ENCODE data around the gene ACTL7B.
"Not testable (repeated sequence)": the region's sequence is repeated elsewhere in the genome, so short reads cannot be mapped to it uniquely, and the experiment has no call there.

The ACTL7B gene

GRCh38 chr9:108869092-108869725 is 13.4 kb upstream of the ACTL7B start:
- DNase-seq = no peak

DNA sequence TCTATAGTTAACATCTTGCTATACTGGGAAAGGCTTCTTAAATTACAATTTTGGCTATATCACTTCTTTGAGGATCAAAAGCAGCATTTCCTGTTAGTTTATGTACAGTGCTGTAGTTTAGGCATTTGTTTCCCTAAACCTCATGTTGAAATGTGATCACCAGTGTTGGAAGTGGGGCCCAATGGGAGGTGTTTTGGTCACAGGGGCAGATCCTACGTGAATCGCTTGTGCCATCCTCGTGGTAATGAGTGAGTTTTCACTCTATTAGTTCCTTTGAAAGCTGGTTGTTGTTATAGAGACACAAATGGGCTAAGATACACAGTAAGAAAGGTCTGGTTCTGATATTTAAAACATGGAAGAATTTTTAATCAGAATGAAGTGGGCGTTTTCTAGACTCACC is 12.0 kb upstream of the ACTL7B start:
- DNase-seq = no peak

GRCh38 chr9:108867116-108867515 is 11.3 kb upstream of the ACTL7B start:
- DNase-seq = no peak

DNA sequence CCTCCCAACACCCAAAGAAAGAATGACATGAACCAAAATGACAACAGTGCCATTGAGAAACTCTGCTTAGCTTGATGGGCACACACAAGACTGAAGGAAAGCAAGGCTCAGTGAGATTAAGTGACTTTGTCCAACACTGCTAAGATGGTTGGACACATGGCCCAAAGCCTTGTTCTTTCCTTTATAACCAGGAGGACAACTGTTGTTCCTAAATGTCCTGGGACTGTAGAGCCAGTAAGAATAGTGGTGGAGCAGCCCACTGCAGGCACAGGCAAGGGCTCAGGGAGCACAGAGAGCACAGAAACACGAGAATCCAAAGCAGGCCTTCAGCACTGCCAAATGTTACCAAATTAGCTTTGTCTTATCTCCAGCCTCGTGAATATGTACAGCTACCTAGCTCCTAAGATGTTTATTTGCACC is 10.2 kb upstream of the ACTL7B start:
- no peak for DNase-seq

DNA sequence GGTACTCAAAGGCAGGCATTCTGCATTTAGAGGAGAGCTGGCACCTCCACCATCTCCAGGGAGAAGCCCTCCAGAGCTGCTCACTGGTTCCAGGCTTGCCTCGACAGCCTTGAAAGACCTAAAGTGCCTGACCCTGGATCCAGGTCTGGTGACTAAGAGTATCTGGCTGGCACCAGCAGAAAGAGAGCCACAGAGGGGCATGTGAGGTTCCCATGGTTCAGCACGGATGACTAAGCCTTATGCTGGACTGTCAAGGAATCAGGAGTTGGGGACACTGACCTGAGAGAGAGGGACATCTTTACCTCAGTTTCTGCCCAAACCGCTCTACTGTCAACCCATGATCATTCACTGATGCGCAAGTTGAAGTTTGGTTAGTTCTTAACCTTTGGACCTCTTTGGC is 9.3 kb upstream of the ACTL7B start:
- DNase-seq = no peak

DNA sequence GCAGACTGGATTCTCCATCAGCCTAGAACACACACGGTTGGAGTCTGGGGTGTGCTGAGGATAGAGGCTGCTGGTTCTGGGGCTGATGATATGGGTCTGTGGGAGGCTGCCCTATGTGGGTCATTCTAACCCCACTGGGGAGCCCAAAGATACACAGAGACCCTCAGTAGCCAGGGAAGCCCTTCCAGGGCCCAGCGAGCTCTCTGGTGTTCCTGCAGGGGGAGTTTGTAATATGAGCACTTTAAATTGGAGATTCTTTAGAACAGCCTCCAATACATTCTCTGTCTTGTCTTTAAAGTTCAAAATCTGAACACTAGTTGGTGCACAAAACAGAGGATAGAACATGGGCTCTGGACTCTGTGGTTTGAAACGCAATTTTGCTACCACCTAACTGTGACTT is 8.7 kb upstream of the ACTL7B start:
- no peak for DNase-seq

DNA sequence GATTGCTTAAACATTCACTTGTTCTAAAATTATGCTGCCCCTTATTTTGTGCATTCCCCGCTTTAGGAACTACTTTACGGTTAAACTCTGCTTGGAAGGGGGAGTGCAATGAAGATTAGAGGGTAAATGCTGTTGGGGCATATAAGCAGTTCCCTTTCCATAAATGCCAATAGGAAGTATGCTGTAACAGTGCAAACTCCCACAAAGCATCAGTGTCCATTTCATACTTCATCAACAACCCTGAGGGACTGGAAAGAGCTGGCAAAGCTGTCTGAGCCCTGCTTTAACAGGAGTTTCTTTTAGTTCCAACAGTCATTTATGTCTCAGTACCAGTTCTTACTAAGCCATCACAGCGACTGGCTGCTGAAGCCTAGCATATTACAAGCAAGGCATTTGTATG is 8.1 kb upstream of the ACTL7B start:
- DNase-seq = no peak

DNA sequence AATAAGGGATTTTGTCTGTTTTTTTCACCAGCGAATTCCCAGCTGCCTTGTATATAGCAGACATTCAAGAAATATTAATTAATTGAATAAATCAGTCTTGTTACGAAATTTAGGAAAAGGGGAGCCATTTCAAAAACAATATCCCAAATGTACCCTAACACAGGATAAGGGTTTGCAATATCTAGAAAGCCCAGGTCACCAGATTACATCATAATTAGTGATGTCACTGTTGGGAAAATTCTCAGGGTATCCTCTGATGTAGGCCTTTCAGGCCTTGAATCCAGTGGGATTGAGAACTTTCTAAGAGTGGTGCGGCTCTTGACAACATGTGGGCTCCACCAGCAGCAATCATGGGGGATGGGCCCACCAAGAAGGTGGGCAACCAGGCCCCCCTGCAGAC is 6.2 kb upstream of the ACTL7B start, which contains the start of gene ACTL7A:
Gene ACTL7A (plus strand): TSS at position 270 of the 400 bp plus-strand sequence. CDS start 57 bp downstream, at position 327.
- no peak for DNase-seq

DNA sequence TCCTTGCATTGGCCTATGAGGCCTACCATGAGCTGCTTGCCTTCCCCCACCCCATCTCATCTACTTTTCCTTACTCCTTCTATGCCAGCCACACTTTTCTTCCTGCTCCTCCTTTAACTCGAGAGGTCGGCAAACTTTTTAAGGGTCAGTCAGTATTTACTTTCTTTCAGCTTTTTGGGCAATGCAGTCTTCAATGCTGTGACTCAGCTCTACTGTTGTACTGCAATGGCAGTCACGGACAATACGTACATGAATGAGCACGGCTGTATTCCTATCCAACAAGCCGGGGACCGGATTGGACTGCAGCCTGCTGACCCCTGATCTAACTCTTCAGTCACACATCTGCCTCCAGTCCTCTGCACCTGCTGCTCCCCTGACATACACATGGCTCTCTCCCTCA is 5.7 kb upstream of the ACTL7B start:
- DNase-seq = no peak

- no peak for DNase-seq
Observed at GRCh38 chr9:108860764-108861163, 5.0 kb upstream of the ACTL7B start.

DNA sequence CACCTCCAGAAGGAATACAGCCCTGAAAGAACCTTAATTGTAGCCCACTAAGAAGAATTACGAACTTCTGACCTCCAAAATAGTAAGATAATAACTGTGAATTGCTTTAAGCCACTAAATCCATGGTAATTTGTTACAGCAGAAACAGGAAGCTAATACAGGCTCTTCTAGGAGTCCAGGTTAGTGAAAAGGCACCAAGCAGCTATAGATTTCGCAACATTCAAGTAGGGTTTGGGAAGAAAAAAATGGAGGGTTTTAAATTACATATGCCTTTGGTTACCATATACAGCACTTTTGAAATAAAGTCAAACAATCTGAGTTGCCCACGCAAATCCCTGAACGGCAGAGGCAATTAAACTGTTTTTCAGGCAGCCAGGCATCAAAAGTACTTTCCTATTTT is 4.6 kb upstream of the ACTL7B start:
- DNase-seq = no peak

GRCh38 chr9:108859459-108860114 is 3.8 kb upstream of the ACTL7B start:
- DNase-seq = no peak

DNA sequence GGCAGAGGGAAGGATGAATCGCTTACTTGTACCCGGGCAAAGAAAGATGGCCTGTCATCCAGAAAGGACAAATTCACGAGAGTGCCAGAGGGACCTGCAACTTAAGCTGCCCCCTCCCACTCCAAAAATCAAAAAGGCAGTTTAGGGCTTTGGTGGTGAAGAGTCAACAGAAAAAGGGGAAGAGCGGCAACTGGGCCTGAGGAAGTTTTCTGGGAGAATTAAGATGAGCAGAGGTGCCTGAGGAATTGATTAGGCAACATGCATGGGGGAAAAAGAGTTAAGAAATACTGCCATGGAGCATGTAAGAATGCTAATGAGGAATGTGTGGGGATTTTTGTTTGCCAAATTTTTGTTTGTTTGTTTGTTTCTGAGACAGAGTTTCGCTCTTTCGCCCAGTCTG is 1.8 kb upstream of the ACTL7B start:
- DNase-seq = no peak

DNA sequence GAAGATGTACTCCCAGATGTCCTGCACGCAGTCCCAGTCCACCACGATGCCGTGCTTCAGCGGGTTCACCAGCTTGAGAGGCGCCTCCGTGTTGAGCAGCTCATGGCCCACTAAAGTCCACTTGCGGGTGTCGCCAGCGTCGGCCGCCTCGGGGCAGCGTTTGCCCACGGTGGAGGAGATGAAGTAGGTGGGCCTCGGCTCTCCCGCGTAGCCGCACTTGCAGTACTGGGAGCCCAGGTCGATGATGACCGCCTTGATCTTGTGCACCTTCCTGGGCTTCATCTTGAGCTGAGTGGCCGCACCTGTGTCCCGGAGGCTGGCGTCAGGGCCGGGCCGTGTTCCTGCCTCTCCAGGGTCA is 278 bp downstream of the ACTL7B start:
- DNase-seq = no peak

DNA sequence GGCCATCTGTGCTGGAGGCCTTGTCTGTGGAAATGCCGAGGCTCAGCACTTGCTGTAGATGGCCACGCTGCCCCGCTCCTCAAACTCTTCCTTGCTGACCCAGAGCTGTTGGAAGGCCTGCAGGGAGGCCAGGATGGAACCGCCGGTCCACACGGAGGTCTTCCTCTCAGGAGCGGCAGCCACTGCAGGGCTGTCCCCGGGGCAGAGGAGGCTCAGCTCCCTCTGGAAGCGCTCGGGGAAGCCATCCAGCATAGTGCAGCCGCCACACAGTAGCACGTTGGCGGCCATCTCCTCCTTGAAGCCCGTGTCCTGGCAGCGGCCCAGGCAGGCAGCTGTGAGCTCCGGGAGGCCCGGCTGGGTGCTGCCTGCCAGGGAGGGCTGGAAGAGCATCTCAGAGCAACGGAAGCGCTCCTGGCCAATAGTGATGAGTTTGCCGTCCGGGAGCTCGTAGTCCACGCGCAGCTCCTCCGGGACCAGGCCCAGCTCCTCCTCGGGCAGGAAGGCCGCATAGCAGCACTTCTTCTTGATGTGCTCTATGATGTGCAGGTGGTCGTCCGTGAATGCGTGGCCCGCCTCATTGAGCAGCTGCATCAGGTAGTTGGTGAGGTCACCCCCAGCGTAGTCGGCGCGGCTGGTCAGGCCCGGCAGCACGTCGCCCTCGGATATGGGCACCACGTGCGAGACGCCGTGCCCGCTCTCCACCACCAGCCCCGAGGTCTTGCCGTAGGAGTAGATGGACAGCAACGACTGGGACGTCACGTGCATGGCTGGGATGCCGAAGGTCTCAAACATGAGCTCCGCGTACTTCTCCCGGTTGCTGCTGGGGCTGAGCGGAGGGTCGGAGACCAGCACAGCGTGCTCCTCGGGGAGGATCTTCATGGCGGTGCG is 901 bp downstream of the ACTL7B start:
- no peak for DNase-seq

GRCh38 chr9:108854094-108854493 is 1.7 kb downstream of the ACTL7B start:
- DNase-seq = no peak

GRCh38 chr9:108852079-108852478 is 3.7 kb downstream of the ACTL7B start:
- DNase-seq = no peak

- no peak for DNase-seq
Observed at GRCh38 chr9:108851138-108851537, 4.6 kb downstream of the ACTL7B start.

DNA sequence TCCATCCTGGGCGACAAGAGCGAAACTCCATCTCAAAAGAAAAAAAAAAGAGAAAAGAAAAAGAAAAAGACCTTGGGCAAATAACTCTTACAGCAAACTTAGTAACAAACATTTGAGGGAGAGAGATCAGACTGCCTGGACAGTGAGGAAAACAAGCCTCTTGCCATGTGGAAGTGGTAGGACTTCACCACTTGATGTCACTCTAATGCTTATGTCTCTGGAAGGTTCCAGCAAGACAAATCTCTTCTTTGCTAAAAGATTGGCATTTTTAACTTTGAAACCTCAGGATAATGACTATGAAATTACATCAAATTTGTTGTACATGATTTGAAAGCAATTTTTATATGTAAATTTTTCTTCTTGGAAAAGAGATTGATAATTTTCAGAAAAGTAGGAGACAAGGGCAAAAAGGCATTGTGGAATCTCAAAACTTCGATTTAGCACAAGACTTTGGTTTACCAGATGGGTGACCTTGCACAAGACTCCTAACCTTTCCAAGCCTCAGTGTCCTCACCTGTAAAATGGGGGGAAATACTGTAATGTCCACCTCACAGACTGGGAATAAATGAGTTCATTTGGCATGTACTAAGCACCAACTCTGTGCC is 5.4 kb downstream of the ACTL7B start:
- no peak for DNase-seq

DNA sequence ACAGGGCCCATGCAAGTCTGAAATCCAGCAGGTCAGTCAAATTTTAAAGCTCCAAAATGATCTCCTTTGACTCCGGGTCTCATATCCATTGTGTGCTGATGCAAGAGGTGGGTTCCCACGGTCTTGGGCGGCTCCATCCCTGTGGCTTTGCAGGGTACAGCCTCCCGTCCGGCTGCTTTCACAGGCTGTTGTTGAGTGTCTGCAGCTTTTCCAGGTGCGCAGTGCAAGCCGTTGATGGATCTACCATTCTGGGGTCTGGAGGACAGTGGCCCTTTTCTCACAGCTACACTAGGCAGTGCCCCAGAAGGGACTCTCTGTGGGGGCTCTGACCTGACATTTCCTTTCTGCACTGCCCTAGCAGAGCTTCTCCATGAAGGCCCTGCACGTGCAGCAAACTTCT is 7.5 kb downstream of the ACTL7B start:
- DNase-seq = not testable (repeated sequence)

- DNase-seq = no peak
Observed at GRCh38 chr9:108845947-108846346, 9.8 kb downstream of the ACTL7B start.

- DNase-seq = no peak
Observed at GRCh38 chr9:108845507-108845906, 10.3 kb downstream of the ACTL7B start.

- no peak for DNase-seq
Observed at GRCh38 chr9:108844856-108845255, 10.9 kb downstream of the ACTL7B start.

DNA sequence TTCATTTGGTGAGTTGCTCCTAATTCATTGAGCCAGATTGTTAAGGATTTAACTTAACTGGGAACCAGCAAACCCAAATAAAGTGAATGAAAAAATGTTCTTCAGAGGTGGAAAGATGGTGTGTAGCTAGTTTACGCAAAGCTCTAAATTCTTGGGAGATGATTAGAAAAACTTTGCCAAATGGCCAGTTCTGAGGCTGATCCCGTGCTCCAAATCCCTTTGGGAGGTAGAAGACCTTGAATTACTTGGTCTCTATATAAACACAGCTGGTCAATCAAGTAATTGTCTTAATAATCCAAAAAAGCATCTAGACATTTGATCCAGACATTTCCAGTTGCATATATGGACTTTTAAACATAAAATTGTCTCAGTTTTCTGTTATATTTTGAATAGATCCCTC is 11.4 kb downstream of the ACTL7B start:
- DNase-seq = no peak

Data from activated T-cell treated with anti-CD3 and anti-CD28 coated beads, Interleukin-2, amount 50 U/mL, for 1 hour (primary cell).